ENCODE data around the gene EEFSEC.

DNA sequence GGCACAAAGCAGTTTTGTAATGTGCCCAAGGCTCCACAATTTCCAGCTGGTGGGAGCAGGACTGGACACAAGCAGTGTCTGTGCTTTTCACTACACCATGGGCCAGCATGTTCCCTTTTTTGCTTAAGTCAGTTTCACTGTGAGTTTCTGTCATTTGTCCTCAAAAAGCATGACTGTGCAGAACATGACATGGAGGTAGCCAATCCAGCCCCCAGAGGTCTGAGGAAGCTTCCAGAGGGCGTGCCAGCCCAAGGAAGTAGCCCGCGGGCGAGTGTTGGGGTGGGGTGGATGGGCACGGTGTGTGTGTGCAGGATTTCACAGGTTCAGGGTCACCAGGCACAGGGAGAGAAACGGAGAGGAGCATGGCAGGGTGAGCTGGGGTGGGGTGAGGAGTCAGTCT is 8.0 kb upstream of the EEFSEC start:
- TF ChIP-seq, protein P1, sequence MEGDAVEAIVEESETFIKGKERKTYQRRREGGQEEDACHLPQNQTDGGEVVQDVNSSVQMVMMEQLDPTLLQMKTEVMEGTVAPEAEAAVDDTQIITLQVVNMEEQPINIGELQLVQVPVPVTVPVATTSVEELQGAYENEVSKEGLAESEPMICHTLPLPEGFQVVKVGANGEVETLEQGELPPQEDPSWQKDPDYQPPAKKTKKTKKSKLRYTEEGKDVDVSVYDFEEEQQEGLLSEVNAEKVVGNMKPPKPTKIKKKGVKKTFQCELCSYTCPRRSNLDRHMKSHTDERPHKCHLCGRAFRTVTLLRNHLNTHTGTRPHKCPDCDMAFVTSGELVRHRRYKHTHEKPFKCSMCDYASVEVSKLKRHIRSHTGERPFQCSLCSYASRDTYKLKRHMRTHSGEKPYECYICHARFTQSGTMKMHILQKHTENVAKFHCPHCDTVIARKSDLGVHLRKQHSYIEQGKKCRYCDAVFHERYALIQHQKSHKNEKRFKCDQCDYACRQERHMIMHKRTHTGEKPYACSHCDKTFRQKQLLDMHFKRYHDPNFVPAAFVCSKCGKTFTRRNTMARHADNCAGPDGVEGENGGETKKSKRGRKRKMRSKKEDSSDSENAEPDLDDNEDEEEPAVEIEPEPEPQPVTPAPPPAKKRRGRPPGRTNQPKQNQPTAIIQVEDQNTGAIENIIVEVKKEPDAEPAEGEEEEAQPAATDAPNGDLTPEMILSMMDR (IDR thresholded peaks at IDR 0.05) = no peak
- TF ChIP-seq POLR2A (IDR thresholded peaks at IDR 0.05) = no peak
